MV-4-11 (cell line): ENCODE results near the gene FGFR2.

Source experiments
- DNase-seq: peaks from one replicate; lab custom pipeline; 2025; lab: John Stamatoyannopoulos, UW

Gene FGFR2

GRCh38 chr10:121493521-121493920 lies 104.7 kb downstream of the FGFR2 start:
- DNase-seq = no peak

GRCh38 chr10:121490871-121491519 lies 107.2 kb downstream of the FGFR2 start:
- no peak for DNase-seq

- DNase-seq = no peak
These were observed 112.7 kb downstream of the FGFR2 start for GRCh38 chr10:121485436-121486139.

GRCh38 chr10:121484816-121485215 lies 113.4 kb downstream of the FGFR2 start:
- no peak for DNase-seq

GRCh38 chr10:121484401-121484800 lies 113.8 kb downstream of the FGFR2 start:
- DNase-seq = no peak

GRCh38 chr10:121481180-121481579 lies 117.1 kb downstream of the FGFR2 start:
- DNase-seq = no peak

- no peak for DNase-seq
These were observed 119.7 kb downstream of the FGFR2 start for GRCh38 chr10:121478556-121478955.

- no peak for DNase-seq
These were observed 128.2 kb downstream of the FGFR2 start for GRCh38 chr10:121469797-121470606.

GRCh38 chr10:121468726-121469125 lies 129.5 kb downstream of the FGFR2 start:
- no peak for DNase-seq

GRCh38 chr10:121466424-121466823 lies 131.8 kb downstream of the FGFR2 start:
- DNase-seq = no peak

- no peak for DNase-seq
These were observed 133.0 kb downstream of the FGFR2 start for GRCh38 chr10:121465215-121465614.

- no peak for DNase-seq
These were observed 133.7 kb downstream of the FGFR2 start for GRCh38 chr10:121464517-121464916.

- no peak for DNase-seq
These were observed 135.3 kb downstream of the FGFR2 start for GRCh38 chr10:121462955-121463354.

- DNase-seq = no peak
These were observed 136.0 kb downstream of the FGFR2 start for GRCh38 chr10:121462281-121462680.

GRCh38 chr10:121461307-121461706 lies 136.9 kb downstream of the FGFR2 start:
- no peak for DNase-seq

- DNase-seq = no peak
These were observed 137.5 kb downstream of the FGFR2 start for GRCh38 chr10:121460733-121461132.

- DNase-seq = no peak
These were observed 138.4 kb downstream of the FGFR2 start for GRCh38 chr10:121459622-121460453.

- no peak for DNase-seq
These were observed 139.0 kb downstream of the FGFR2 start for GRCh38 chr10:121459279-121459621.

- no peak for DNase-seq
These were observed 140.5 kb downstream of the FGFR2 start for GRCh38 chr10:121457729-121458128.

GRCh38 chr10:121455377-121455776 lies 142.9 kb downstream of the FGFR2 start:
- no peak for DNase-seq

GRCh38 chr10:121454781-121455180 lies 143.5 kb downstream of the FGFR2 start:
- DNase-seq = no peak

- DNase-seq = no peak
These were observed 145.1 kb downstream of the FGFR2 start for GRCh38 chr10:121453160-121453559.
